Transverse colon (tissue), 4 donors: ENCODE measurements around the gene DHDDS. TPM values are rescaled to one million over a fixed set of nuclear protein-coding genes. Genes with fewer than 3 reads are reported as not detected.

Experiments
- DNase-seq: peaks from one replicate; pipeline ENCODE4 v3.0.0-alpha.2; 2019
- H3K27ac ChIP-seq, 4 donors: fragments of 200-600 bp; sonication (generic); 2 replicates each; pipeline ENCODE4 v1.5.1; 2016 to 2018; ENCODE audit warnings: inconsistent platforms in 4 of 4
- H3K27me3 ChIP-seq: fragments of 200-600 bp; sonication (generic); 2 replicates; pipeline ENCODE4 v1.5.1; 2017; ENCODE audit warnings: inconsistent platforms
- H3K36me3 ChIP-seq, 4 donors: fragments of 200-600 bp; sonication (generic); 2 replicates each; pipeline ENCODE4 v1.5.1; 2017 to 2019; ENCODE audit warnings: inconsistent platforms in 4 of 4
- H3K4me1 ChIP-seq, 4 donors: fragments of 200-600 bp; sonication (generic); 2 replicates each; pipeline ENCODE4 v1.5.1; 2017 to 2020; ENCODE audit warnings: inconsistent platforms in 4 of 4
- H3K4me3 ChIP-seq, 4 donors: fragments of 200-600 bp; sonication (generic); 1 replicate in 1 of 4; 2 replicates in 3 of 4; pipeline versions ENCODE4 v1.5.1 to v1.6.1; 2017 to 2019; ENCODE audit warnings: inconsistent platforms in 4 of 4
- H3K9me3 ChIP-seq, 2 donors: fragments of 200-600 bp; sonication (generic); 2 replicates each; pipeline ENCODE4 v1.5.1; 2017 to 2019; ENCODE audit warnings: inconsistent platforms in 2 of 2
- CTCF ChIP-seq, 5 experiments: fragments of 200-600 bp in 3 of 5; fragments of 450-650 bp in 2 of 5; sonication (generic) in 3 of 5; IDR thresholded peaks; 1 replicate in 2 of 5; 2 replicates in 3 of 5; pipeline ENCODE4 v1.5.1; 2016 to 2017; ENCODE audit warnings: antibody characterized with exemption in 5 of 5, inconsistent platforms in 3 of 5, mild to moderate bottlenecking in 2 of 5, moderate library complexity in 1 of 5
- EP300 ChIP-seq: sonication (generic); formaldehyde crosslinking; IDR thresholded peaks from one replicate; pipeline ENCODE4 v1.6.1; 2017; ENCODE audit warnings: antibody characterized with exemption, low read depth
- POLR2A ChIP-seq: fragments of 450-650 bp; IDR thresholded peaks from one replicate; pipeline ENCODE4 v1.6.1; 2016; ENCODE audit warnings: antibody characterized with exemption, mild to moderate bottlenecking, moderate library complexity
- POLR2AphosphoS5 ChIP-seq, 3 donors: sonication (generic); formaldehyde crosslinking; IDR thresholded peaks; one replicate each; pipeline ENCODE4 v1.6.1; 2016; ENCODE audit warnings: antibody characterized with exemption in 3 of 3
- WGBS, 2 donors: methylation state at CpG; one replicate each; pipeline ENCODE4 v1.1.5; 2018; ENCODE audit warnings: low coverage in 1 of 2; 5-methylcytosine and 5-hydroxymethylcytosine counted together
- in situ Hi-C, 4 donors: fragments of 200-750 bp; cut with MboI; loops; one replicate each; pipeline versions ENCODE4 v1.15.0 to v1.15.1; 2017; ENCODE audit warnings: low sequenced_read_pairs in 3 of 4, low pct_ligation_motif_present in 1 of 4, low pct_unique_long_range_greater_than_20kb in 1 of 4
- intact Hi-C: fragments of 100-400 bp; cut with DNase I; formaldehyde crosslinking; loops from one replicate; pipeline ENCODE4 v1.15.1; 2023; ENCODE audit warnings: low total_unique reads
- total RNA-seq, 4 donors: library from RNA; depleted of rRNA; stranded (reverse); fragments of >200 nt; gene quantifications; one replicate each; pipeline ENCODE4 v1.1.0, GENCODE V29; 2016

The DHDDS gene
- total RNA-seq, 4 donors from 2014 or later = 83.4 to 204 (median 131) TPM

GRCh38 chr1:26483980-26484379 is 51.9 kb downstream of the DHDDS start:
- Histone ChIP-seq H3K4me3 (no peak overlapping the region), H3K27me3 (no peaks in the 10 kb centered on the region), H3K27ac (no peak overlapping the region), H3K36me3 (peaks cover 0 to 7% (median 0%) of the 10 kb centered on the region in 4 donors), H3K9me3 (no peaks in the 10 kb centered on the region), H3K4me1 (no peaks in the 10 kb centered on the region)
- intact Hi-C loops = loop anchor here (1.0 kb wide), 1 partner anchor 39 kb away; no protein-coding TSS in a partner anchor
- TF ChIP-seq POLR2A (no peak), CTCF (IDR thresholded peaks at IDR 0.05) (no peak), POLR2AphosphoS5 (IDR thresholded peaks at IDR 0.05) (no peak), EP300 (no peak)
- WGBS, 2 donors = 63 to 93% methylated on average over 2 of the region's 2 CpGs
- in situ Hi-C loops = no loop called here
- no peak for DNase-seq

DNA sequence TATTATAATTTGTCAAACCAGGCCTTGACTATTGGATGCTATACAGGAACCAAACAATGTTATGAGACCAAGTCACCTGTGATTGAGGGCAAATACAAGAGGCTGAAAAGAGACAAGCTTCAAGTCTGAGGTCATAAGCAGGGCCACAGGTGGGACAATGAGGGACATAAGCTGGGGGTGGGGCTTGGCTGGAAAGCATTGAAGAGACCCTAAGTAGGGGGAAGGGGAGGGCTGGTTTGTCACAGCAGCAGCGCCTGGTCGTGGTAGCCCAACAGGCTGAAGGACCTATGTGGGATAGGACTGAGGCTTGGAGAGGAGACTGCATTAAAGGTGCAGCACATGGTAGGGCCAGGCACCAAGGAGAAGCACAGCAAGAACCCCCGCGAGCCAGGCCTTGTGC is 58.0 kb downstream of the DHDDS start:
- 88% methylated on average over 4 of the region's 4 CpGs; no CpG with 5 or more reads in 1 of the 2 donors for WGBS, 2 donors
- in situ Hi-C loops = no loop called here
- Histone ChIP-seq H3K4me3 (no peak overlapping the region), H3K36me3 (no peaks in the 10 kb centered on the region), H3K4me1 (no peaks in the 10 kb centered on the region), H3K27ac (no peak overlapping the region), H3K9me3 (no peaks in the 10 kb centered on the region), H3K27me3 (no peaks in the 10 kb centered on the region)
- no peak for DNase-seq
- intact Hi-C loops = no loop called here
- no peak for TF ChIP-seq EP300
- TF ChIP-seq POLR2A = no peak
- TF ChIP-seq POLR2AphosphoS5 (IDR thresholded peaks at IDR 0.05) = no peak
- no peak for TF ChIP-seq CTCF (IDR thresholded peaks at IDR 0.05)

DNA sequence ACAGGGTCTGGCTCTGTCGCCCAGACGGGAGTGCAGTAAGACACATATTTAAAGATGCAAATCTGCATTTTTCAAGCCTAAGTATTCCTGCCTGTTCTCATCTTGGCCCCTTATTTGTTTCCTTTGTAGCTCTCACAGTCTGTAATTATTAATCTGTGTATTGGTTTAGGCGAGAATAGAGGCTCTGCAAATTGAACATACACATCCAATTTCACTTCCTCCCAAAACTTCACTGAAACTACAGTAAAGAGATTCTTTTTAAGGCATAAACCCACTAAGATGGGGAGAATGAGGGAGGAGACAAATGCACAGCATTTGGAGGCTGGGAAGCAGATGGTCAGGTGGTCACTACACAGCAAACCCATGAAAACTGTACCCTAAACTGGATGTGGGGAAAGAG is 61.1 kb downstream of the DHDDS start:
- intact Hi-C loops = no loop called here
- in situ Hi-C loops = no loop called here
- Histone ChIP-seq H3K9me3 (no peaks in the 10 kb centered on the region), H3K36me3 (no peaks in the 10 kb centered on the region), H3K4me1 (no peaks in the 10 kb centered on the region), H3K27me3 (no peaks in the 10 kb centered on the region), H3K4me3 (no peak overlapping the region), H3K27ac (no peak overlapping the region)
- no peak for TF ChIP-seq EP300
- TF ChIP-seq CTCF (IDR thresholded peaks at IDR 0.05) = no peak
- no peak for TF ChIP-seq POLR2AphosphoS5 (IDR thresholded peaks at IDR 0.05)
- no peak for TF ChIP-seq POLR2A
- 54 to 68% methylated on average over 3 of the region's 3 CpGs for WGBS, 2 donors
- DNase-seq = no peak

DNA sequence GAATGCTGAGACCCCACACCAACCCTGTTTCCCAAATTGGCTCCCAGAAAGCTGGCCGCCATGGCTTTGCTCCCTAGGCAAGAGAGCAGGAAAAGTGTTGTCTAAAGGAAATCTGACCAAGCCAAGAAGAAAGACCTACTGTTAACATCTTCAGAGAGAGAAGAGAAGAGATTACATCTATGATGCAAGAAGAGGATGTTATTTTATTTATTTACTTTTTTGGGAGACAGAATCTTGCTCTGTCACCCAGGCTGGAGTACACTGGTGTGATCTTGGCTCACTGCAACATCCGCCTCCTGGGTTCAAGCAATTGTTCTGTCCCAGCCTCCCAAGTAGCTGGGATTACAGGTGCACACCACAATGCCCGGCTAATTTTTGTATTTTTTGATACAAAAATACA is 61.8 kb downstream of the DHDDS start:
- Histone ChIP-seq H3K4me1 (no peaks in the 10 kb centered on the region), H3K9me3 (no peaks in the 10 kb centered on the region), H3K4me3 (no peak overlapping the region), H3K27ac (no peak overlapping the region), H3K36me3 (no peaks in the 10 kb centered on the region), H3K27me3 (no peaks in the 10 kb centered on the region)
- in situ Hi-C loops (no loop called here), intact Hi-C loops (no loop called here)
- no peak for TF ChIP-seq EP300
- no peak for TF ChIP-seq POLR2A
- no peak for TF ChIP-seq POLR2AphosphoS5 (IDR thresholded peaks at IDR 0.05)
- no peak for TF ChIP-seq CTCF (IDR thresholded peaks at IDR 0.05)
- WGBS, 2 donors = 90 to 96% methylated on average over 3 of the region's 3 CpGs
- DNase-seq = no peak
